H1 (cell line): Measurements from ENCODE around the gene ATXN1L.

ENCODE experiments used
- CHD2 ChIP-seq: IDR thresholded peaks from 2 replicates; pipeline ENCODE4 v1.6.1; 2012; ENCODE audit warnings: low read length, improper control_type of control experiment
- CTCF ChIP-seq, 3 experiments: IDR thresholded peaks; 1 replicate in 2 of 3; 2 replicates in 1 of 3; pipeline versions ENCODE4 v1.5.1 to v1.6.1; 2011; ENCODE audit warnings: low read length in 3 of 3, mild to moderate bottlenecking in 3 of 3, inconsistent platforms in 2 of 3, low read depth in 1 of 3, moderate library complexity in 1 of 3; ENCODE audit not compliant: insufficient read depth in 1 of 3; ENCODE audit errors: control extremely low read depth in 1 of 3
- EP300 ChIP-seq, 2 experiments: IDR thresholded peaks; 1 replicate in 1 of 2; 2 replicates in 1 of 2; pipeline ENCODE4 v1.6.1; 2011 to 2012; ENCODE audit warnings: low read depth in 2 of 2, low read length in 2 of 2, mild to moderate bottlenecking in 2 of 2, borderline replicate concordance in 1 of 2, inconsistent platforms in 1 of 2, moderate library complexity in 1 of 2
- EZH2 ChIP-seq: fragments of 200-600 bp; sonication (generic); IDR thresholded peaks from 2 replicates; pipeline ENCODE4 v1.7.1; 2012; ENCODE audit warnings: low read depth, mild to moderate bottlenecking, moderate library complexity, low read length, inconsistent platforms; ENCODE audit not compliant: severe bottlenecking
- RFX5 ChIP-seq: IDR thresholded peaks from 2 replicates; pipeline ENCODE4 v1.6.1; 2011; ENCODE audit warnings: low read depth, low read length, improper control_type of control experiment, borderline replicate concordance
- TAF7 ChIP-seq: optimal IDR thresholded peaks from 2 replicates; pipeline ENCODE3; 2011; ENCODE audit warnings: low read depth, mild to moderate bottlenecking, inconsistent platforms, low read length, moderate library complexity, borderline replicate concordance
- YY1 ChIP-seq: IDR thresholded peaks from 2 replicates; pipeline ENCODE4 v1.6.1; 2011; ENCODE audit warnings: low read depth, mild to moderate bottlenecking, low read length

GRCh38 chr16:71852158-71852557 lies 6.4 kb downstream of the ATXN1L start:
- TF ChIP-seq CTCF (IDR thresholded peaks at IDR 0.05; ENCODE audit: control extremely low read depth in 1 of 3, insufficient read depth in 1 of 3, low read depth in 1 of 3, low read length in 3 of 3) (no peak), RFX5 (no peak), YY1 (no peak), EP300 (IDR thresholded peaks at IDR 0.05; ENCODE audit: borderline replicate concordance in 1 of 2, low read depth in 2 of 2, low read length in 2 of 2) (no peak), CHD2 (no peak), TAF7 (no peak), EZH2 (no peak)
